H1 (cell line): ENCODE results near the gene AP1S3. TPM values are rescaled to one million over a fixed set of nuclear protein-coding genes. Genes with fewer than 3 reads are reported as not detected.

Experiments
- CTCF ChIA-PET: fragments of 300-600 bp; sonication (Branson Sonifier 250); formaldehyde crosslinking; loops from one replicate; lab custom pipeline; 2021; ENCODE audit not compliant: partially characterized antibody; lab: Charles Lee
- POLR2A ChIA-PET: fragments of 300-600 bp; sonication (Branson Sonifier 250); formaldehyde crosslinking; loops from one replicate; lab custom pipeline; 2021; ENCODE audit warnings: inconsistent platforms; ENCODE audit not compliant: partially characterized antibody; lab: Charles Lee
- DNase-seq, 2 experiments: peaks; one replicate each; pipeline versions ENCODE4 v3.0.0 to v3.0.0-alpha.2; 2010 to 2022; ENCODE audit warnings: low spot score in 2 of 2, low read depth in 1 of 2, mixed read lengths in 1 of 2
- FAIRE-seq: peaks from 2 replicates; lab custom pipeline; 2011; peaks lifted over from hg19 to GRCh38; lab: Jason Lieb, UNC
- H2AFZ ChIP-seq: 2 replicates; pipeline ENCODE4 v1.8.1; 2012; ENCODE audit warnings: low read length, inconsistent platforms
- H2AK5ac ChIP-seq: 2 replicates; pipeline ENCODE4 v1.6.1; 2013; ENCODE audit warnings: low read depth, low read length
- H2BK120ac ChIP-seq: replicated peaks from 2 replicates; pipeline ENCODE3; 2013; ENCODE audit warnings: low read depth, low read length, inconsistent platforms
- H2BK12ac ChIP-seq: 2 replicates; pipeline ENCODE4 v1.6.1; 2013; ENCODE audit warnings: low read depth, low read length
- H2BK15ac ChIP-seq: 2 replicates; pipeline ENCODE4 v1.6.1; 2013; ENCODE audit warnings: low read length
- H2BK20ac ChIP-seq: 2 replicates; pipeline ENCODE4 v1.6.1; 2013; ENCODE audit warnings: low read length
- H2BK5ac ChIP-seq: 2 replicates; pipeline ENCODE4 v1.6.1; 2013; ENCODE audit warnings: low read depth, low read length
- H3K14ac ChIP-seq: 2 replicates; pipeline ENCODE4 v1.6.1; 2013; ENCODE audit warnings: inconsistent platforms; ENCODE audit not compliant: insufficient read length
- H3K18ac ChIP-seq: 2 replicates; pipeline ENCODE4 v1.6.1; 2013; ENCODE audit warnings: low read length; ENCODE audit errors: extremely low read depth
- H3K23ac ChIP-seq: 2 replicates; pipeline ENCODE4 v1.6.1; 2013; ENCODE audit warnings: inconsistent platforms; ENCODE audit not compliant: insufficient read length
- H3K23me2 ChIP-seq: 2 replicates; pipeline ENCODE4 v1.6.1; 2013; ENCODE audit warnings: low read depth, low read length
- H3K27ac ChIP-seq: 2 replicates; pipeline ENCODE4 v1.6.1; 2011; ENCODE audit warnings: low read depth, low read length, inconsistent platforms
- H3K27me3 ChIP-seq, 4 experiments: replicated peaks in 1 of 4; 1 replicate in 1 of 4; 2 replicates in 3 of 4; pipeline versions ENCODE4 v1.6.1 to v1.8.1; 2011 to 2013; ENCODE audit warnings: low read length in 3 of 4, mild to moderate bottlenecking in 3 of 4, inconsistent platforms in 2 of 4, mixed read lengths in 2 of 4, moderate library complexity in 1 of 4; ENCODE audit not compliant: control insufficient read depth in 3 of 4, insufficient read depth in 3 of 4; ENCODE audit errors: extremely low read depth in 1 of 4
- H3K36me3 ChIP-seq, 4 experiments: 2 replicates each; pipeline versions ENCODE4 v1.6.1 to v1.8.1; 2011 to 2013; ENCODE audit warnings: mild to moderate bottlenecking in 4 of 4, low read length in 3 of 4, moderate library complexity in 2 of 4, control low read depth in 1 of 4, inconsistent platforms in 1 of 4; ENCODE audit not compliant: insufficient read depth in 4 of 4, control insufficient read depth in 2 of 4
- H3K4ac ChIP-seq: replicated peaks from 2 replicates; pipeline ENCODE3; 2013; ENCODE audit warnings: low read length, low read depth, mixed read lengths, inconsistent platforms; ENCODE audit not compliant: insufficient read length
- H3K4me1 ChIP-seq, 4 experiments: replicated peaks in 1 of 4; 1 replicate in 1 of 4; 2 replicates in 3 of 4; pipeline versions ENCODE4 v1.6.1 to v1.8.1; 2011 to 2013; ENCODE audit warnings: low read length in 3 of 4, inconsistent platforms in 2 of 4, mixed read lengths in 1 of 4; ENCODE audit not compliant: insufficient read depth in 4 of 4, control insufficient read depth in 3 of 4
- H3K4me2 ChIP-seq, 2 experiments: 2 replicates each; pipeline versions ENCODE4 v1.6.1 to v1.8.1; 2011 to 2013; ENCODE audit warnings: low read depth in 2 of 2, low read length in 2 of 2, control low read depth in 1 of 2, inconsistent platforms in 1 of 2, mild to moderate bottlenecking in 1 of 2; ENCODE audit not compliant: insufficient read depth in 1 of 2
- H3K4me3 ChIP-seq, 4 experiments: fragments of 200-600, 300-600 bp in 1 of 4; sonication (generic), shearing (Covaris generic), sonication (Bioruptor Twin) in 1 of 4; 2 replicates each; pipeline versions ENCODE4 v1.5.1 to v1.8.1; 2011 to 2016; ENCODE audit warnings: low read length in 4 of 4, low read depth in 3 of 4, control low read depth in 2 of 4, inconsistent platforms in 2 of 4, mild to moderate bottlenecking in 2 of 4, mixed read lengths in 1 of 4, moderate library complexity in 1 of 4; ENCODE audit not compliant: insufficient read depth in 2 of 4; ENCODE audit errors: extremely low read depth in 1 of 4
- H3K56ac ChIP-seq: replicated peaks from 2 replicates; pipeline ENCODE3; 2013; ENCODE audit warnings: low read depth, mild to moderate bottlenecking, mixed read lengths, low read length, inconsistent platforms; ENCODE audit not compliant: insufficient read length
- H3K79me1 ChIP-seq: 2 replicates; pipeline ENCODE4 v1.6.1; 2013; ENCODE audit warnings: low read depth, low read length, control low read depth
- H3K79me2 ChIP-seq, 2 experiments: 2 replicates each; pipeline versions ENCODE4 v1.6.1 to v1.8.1; 2012 to 2013; ENCODE audit warnings: low read length in 2 of 2, mild to moderate bottlenecking in 2 of 2, inconsistent platforms in 1 of 2; ENCODE audit not compliant: insufficient read depth in 2 of 2, control insufficient read depth in 1 of 2
- H3K9ac ChIP-seq, 4 experiments: replicated peaks in 1 of 4; 1 replicate in 1 of 4; 2 replicates in 3 of 4; pipeline versions ENCODE4 v1.6.1 to v1.8.1; 2011 to 2013; ENCODE audit warnings: low read depth in 3 of 4, low read length in 3 of 4, control low read depth in 2 of 4, mild to moderate bottlenecking in 2 of 4, moderate library complexity in 2 of 4, inconsistent platforms in 1 of 4; ENCODE audit errors: extremely low read depth in 1 of 4
- H3K9me3 ChIP-seq, 2 experiments: 2 replicates each; pipeline versions ENCODE4 v1.6.1 to v1.8.1; 2012 to 2013; ENCODE audit warnings: mild to moderate bottlenecking in 2 of 2, moderate library complexity in 2 of 2, control low read depth in 1 of 2, inconsistent platforms in 1 of 2, low read depth in 1 of 2, low read length in 1 of 2, mixed read lengths in 1 of 2; ENCODE audit not compliant: insufficient read depth in 2 of 2
- H4K20me1 ChIP-seq, 2 experiments: replicated peaks in 1 of 2; 2 replicates each; pipeline versions ENCODE3 to v1.8.1; 2011 to 2013; ENCODE audit warnings: inconsistent platforms in 2 of 2, low read length in 2 of 2, mild to moderate bottlenecking in 1 of 2; ENCODE audit not compliant: insufficient read depth in 2 of 2, control insufficient read depth in 1 of 2
- H4K5ac ChIP-seq: 2 replicates; pipeline ENCODE4 v1.6.1; 2013; ENCODE audit warnings: low read length, low read depth, mixed read lengths, inconsistent platforms; ENCODE audit not compliant: insufficient read length
- H4K8ac ChIP-seq: 2 replicates; pipeline ENCODE4 v1.8.0; 2013; ENCODE audit warnings: mild to moderate bottlenecking, moderate library complexity, low read length, inconsistent platforms; ENCODE audit not compliant: insufficient read depth; ENCODE audit errors: extremely low read depth
- H4K91ac ChIP-seq: replicated peaks from 2 replicates; pipeline ENCODE3; 2013; ENCODE audit warnings: low read length, mixed read lengths, inconsistent platforms; ENCODE audit not compliant: insufficient read length
- CREB1 ChIP-seq: IDR thresholded peaks from 2 replicates; pipeline ENCODE4 v1.6.1; 2012; ENCODE audit warnings: inconsistent platforms
- HDAC6 ChIP-seq: IDR thresholded peaks from one replicate; pipeline ENCODE4 v1.7.1; 2012; ENCODE audit warnings: low read depth, mild to moderate bottlenecking, inconsistent platforms, low read length, moderate library complexity
- RBBP5 ChIP-seq: IDR thresholded peaks from 2 replicates; pipeline ENCODE4 v1.7.1; 2012; ENCODE audit warnings: low read depth, mild to moderate bottlenecking, inconsistent platforms, low read length, moderate library complexity, borderline replicate concordance
- TBP ChIP-seq: IDR thresholded peaks from 2 replicates; pipeline ENCODE4 v1.6.1; 2011; ENCODE audit warnings: low read depth, low read length, improper control_type of control experiment
- WGBS, 2 experiments: shearing (Covaris generic) in 1 of 2; methylation state at CpG; one replicate each; pipeline versions ENCODE4 v1.1.6 to v1.1.7; 2013 to 2015; ENCODE audit warnings: low lambda C conversion rate in 2 of 2, mixed read lengths in 2 of 2, inconsistent platforms in 1 of 2, low coverage in 1 of 2, missing lambda C conversion rate in 1 of 2; ENCODE audit not compliant: insufficient replicate concordance in 2 of 2, insufficient coverage in 1 of 2, insufficient read length in 1 of 2; ENCODE audit errors: extremely low coverage in 1 of 2, missing lambda C conversion rate in 1 of 2; 5-methylcytosine and 5-hydroxymethylcytosine counted together
- polyA plus RNA-seq, 7 experiments: library from polyadenylated mRNA; depleted of rRNA in 3 of 7; stranded (reverse) in 5 of 7; unstranded in 2 of 7; fragments of >200 nt in 5 of 7; fragments of 200-250 nt in 2 of 7; gene quantifications; 1 replicate in 5 of 7; 2 replicates in 1 of 7; 4 replicates in 1 of 7; pipeline versions ENCODE4 v1.2.1 to v1.2.3, GENCODE V29; 2011 to 2013; ENCODE audit warnings: missing spikeins in 2 of 7, mixed read lengths in 2 of 7
- total RNA-seq: library from RNA; stranded (reverse); fragmentation: NEBNext Ultra II Directional; extraction: Animal tissue kit (Norgen Biotek cat#: 25700); gene quantifications from 2 replicates; pipeline ENCODE4 v1.2.1, GENCODE V29; 2021
- TF ChIP-seq, protein P1 (sequence below): IDR thresholded peaks from 2 replicates; pipeline ENCODE4 v1.6.1; 2012; ENCODE audit warnings: low read length, inconsistent platforms

The AP1S3 gene
- total and polyA plus RNA-seq, 2 of the 8 experiments (the other 6 are each of a cell fraction or from before 2014, with no cell fraction given) = 3.9 to 20.2 TPM

DNA sequence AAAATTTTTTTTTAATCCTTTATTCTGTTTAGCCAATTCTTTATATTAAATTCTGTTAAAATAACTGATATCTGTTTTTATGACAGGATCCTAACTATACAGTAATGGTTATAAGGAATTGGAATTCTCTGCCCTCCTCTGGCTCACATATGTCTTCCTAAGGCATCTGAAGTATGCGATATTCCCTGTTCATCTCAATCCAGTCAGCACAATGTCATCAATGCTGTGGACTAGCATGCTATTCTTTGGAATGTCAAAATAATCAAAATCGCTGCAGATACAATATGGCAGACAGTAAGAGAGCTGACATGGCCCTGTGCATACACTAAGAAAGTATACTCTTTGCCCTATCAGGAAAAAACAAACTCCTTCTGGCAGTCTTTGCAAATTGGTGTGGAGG, 107.6 kb downstream of the AP1S3 start:
- Histone ChIP-seq H3K56ac (no peak overlapping the region), H2BK15ac (no peak overlapping the region), H3K9ac (no peak overlapping the region), H2BK120ac (no peak overlapping the region), H3K36me3 (no peaks in the 10 kb centered on the region), H4K5ac (no peak overlapping the region), H3K4ac (no peak overlapping the region), H3K23ac (no peak overlapping the region), H2BK12ac (no peak overlapping the region), H3K23me2 (no peaks in the 10 kb centered on the region), H4K8ac (no peak overlapping the region), H3K4me1 (peaks cover 8 to 23% (median 16%) of the 10 kb centered on the region in 4 experiments; a peak in 6 of 7 replicates), H3K4me3 (no peak overlapping the region), H3K14ac (no peak overlapping the region), H3K18ac (no peak overlapping the region), H2AFZ (no peak overlapping the region), H2BK20ac (no peak overlapping the region), H3K4me2 (no peak overlapping the region), H4K20me1 (no peaks in the 10 kb centered on the region), H2BK5ac (no peak overlapping the region), H3K27ac (no peak overlapping the region), H2AK5ac (no peak overlapping the region), H3K9me3 (no peaks in the 10 kb centered on the region), H3K79me2 (no peaks in the 10 kb centered on the region), H3K27me3 (no peaks in the 10 kb centered on the region), H3K79me1 (no peaks in the 10 kb centered on the region), H4K91ac (no peak overlapping the region)
- FAIRE-seq (no peak), DNase-seq (no peak)
- 93% methylated on average over 2 of the region's 2 CpGs; no CpG with 5 or more reads in 1 of the 2 experiments for WGBS, 2 experiments
- POLR2A ChIA-PET = interaction anchor here (1.1 kb wide), 1 partner anchor 19 kb away, joined by 3 read pairs; no protein-coding TSS in a partner anchor
- CTCF ChIA-PET = interaction anchor here (0.8 to 2.2 kb wide), 2 partner anchors 68 to 87 kb away, joined by 3 to 13 read pairs; no protein-coding TSS in a partner anchor
- TF ChIP-seq TBP = no peak
- TF ChIP-seq, protein P1, sequence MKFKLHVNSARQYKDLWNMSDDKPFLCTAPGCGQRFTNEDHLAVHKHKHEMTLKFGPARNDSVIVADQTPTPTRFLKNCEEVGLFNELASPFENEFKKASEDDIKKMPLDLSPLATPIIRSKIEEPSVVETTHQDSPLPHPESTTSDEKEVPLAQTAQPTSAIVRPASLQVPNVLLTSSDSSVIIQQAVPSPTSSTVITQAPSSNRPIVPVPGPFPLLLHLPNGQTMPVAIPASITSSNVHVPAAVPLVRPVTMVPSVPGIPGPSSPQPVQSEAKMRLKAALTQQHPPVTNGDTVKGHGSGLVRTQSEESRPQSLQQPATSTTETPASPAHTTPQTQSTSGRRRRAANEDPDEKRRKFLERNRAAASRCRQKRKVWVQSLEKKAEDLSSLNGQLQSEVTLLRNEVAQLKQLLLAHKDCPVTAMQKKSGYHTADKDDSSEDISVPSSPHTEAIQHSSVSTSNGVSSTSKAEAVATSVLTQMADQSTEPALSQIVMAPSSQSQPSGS = no peak
- TF ChIP-seq RBBP5 = no peak
- no peak for TF ChIP-seq HDAC6
- TF ChIP-seq CREB1 = no peak
- TF ChIP-seq, all 59 proteins: peak for 0
